AG04449 (cell line): ENCODE data around the gene FRMD4B.

Source experiments
- CTCF ChIA-PET: fragments of 350-600 bp; formaldehyde crosslinking; extraction: SDS; loops from one replicate; lab custom pipeline; 2021; ENCODE audit warnings: antibody characterized with exemption; lab: Yijun Ruan, JAX
- POLR2A ChIA-PET: fragments of 400-600, 350-600 bp; formaldehyde crosslinking; extraction: SDS; loops from one replicate; lab custom pipeline; 2020; ENCODE audit warnings: antibody characterized with exemption, inconsistent platforms; lab: Yijun Ruan, JAX
- DNase-seq: peaks from one replicate; pipeline ENCODE4 v3.0.0-alpha.2; 2010; ENCODE audit warnings: low read depth, low spot score
- H3K4me3 ChIP-seq: 2 replicates; pipeline ENCODE4 v1.5.1; 2011; ENCODE audit warnings: low read depth, mild to moderate bottlenecking, control low read depth, low read length
- TF ChIP-seq, protein P1 (sequence below): IDR thresholded peaks from one replicate; pipeline ENCODE4 v1.5.1; 2011; ENCODE audit warnings: mild to moderate bottlenecking, moderate library complexity, low read length, control low read depth, inconsistent platforms; ENCODE audit not compliant: insufficient read depth; ENCODE audit errors: missing control alignments

FRMD4B gene

DNA sequence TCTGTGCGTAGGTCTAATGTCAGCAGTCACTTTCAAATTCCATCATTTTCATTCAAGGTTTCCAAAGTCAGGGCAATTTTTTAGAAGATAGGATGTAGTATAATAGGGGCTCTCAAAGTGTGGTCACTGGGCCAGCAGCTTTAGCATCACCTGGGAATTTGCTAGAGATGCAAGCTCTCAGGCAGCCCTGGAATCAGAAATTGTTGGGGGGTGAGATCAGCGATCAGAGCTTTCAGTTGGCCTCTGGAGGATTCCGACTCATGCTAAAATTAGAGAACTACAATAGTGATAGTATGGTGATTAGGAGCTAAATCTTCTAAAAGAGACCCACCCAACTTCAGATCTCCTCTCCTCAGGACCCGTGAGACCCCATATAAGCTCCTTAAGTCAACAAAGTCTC, 2.4 kb upstream of the FRMD4B start:
- TF ChIP-seq, protein P1, sequence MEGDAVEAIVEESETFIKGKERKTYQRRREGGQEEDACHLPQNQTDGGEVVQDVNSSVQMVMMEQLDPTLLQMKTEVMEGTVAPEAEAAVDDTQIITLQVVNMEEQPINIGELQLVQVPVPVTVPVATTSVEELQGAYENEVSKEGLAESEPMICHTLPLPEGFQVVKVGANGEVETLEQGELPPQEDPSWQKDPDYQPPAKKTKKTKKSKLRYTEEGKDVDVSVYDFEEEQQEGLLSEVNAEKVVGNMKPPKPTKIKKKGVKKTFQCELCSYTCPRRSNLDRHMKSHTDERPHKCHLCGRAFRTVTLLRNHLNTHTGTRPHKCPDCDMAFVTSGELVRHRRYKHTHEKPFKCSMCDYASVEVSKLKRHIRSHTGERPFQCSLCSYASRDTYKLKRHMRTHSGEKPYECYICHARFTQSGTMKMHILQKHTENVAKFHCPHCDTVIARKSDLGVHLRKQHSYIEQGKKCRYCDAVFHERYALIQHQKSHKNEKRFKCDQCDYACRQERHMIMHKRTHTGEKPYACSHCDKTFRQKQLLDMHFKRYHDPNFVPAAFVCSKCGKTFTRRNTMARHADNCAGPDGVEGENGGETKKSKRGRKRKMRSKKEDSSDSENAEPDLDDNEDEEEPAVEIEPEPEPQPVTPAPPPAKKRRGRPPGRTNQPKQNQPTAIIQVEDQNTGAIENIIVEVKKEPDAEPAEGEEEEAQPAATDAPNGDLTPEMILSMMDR = no peak
- DNase-seq = no peak
- POLR2A ChIA-PET = no interaction called here
- H3K4me3 ChIP-seq = no peak overlapping the region
- CTCF ChIA-PET = interaction anchor here (0.7 to 4.2 kb wide), 5 partner anchors 10 to 267 kb away, joined by 3 to 25 read pairs (median 4); no protein-coding TSS in a partner anchor

DNA sequence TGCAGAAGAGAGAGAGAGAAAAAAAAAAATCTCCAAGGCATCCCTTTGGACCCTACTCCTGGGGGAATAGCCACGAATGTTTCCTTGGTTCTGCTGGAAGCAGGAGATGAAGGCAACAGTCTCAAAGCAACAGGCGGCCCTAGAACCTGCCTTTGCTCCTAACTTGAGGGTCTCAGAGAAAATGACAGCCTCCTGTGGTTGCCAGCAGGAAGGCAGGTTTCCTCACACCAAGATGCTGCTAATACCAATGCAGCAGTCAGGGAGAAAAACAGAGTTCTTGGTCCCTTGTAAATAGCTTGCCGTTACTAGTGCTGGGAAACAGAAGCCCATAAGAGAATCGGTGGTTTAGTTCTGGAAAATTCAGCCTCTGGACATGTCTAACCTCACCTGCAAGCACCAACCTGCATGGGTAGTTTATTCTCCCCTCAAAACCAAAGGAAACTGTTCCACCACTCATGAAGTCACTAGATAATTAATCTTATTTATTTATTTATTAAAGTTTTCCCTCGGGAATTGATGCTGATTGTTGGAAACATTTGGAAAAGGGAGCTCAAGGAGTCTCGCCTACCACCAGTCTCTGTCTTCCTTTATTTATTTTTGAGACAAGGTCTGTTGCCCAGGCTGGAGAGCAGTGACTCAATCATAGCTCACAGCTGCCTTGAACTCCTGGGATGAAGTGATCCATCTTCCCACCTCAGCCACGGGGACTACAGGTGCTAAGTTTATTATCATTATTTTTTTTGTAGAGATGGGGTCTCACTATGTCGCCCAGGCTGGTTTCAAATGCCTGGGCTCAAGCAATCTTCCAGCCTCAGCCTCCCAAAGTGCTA, 883 bp upstream of the FRMD4B start:
- POLR2A ChIA-PET = no interaction called here
- no peak for DNase-seq
- TF ChIP-seq, protein P1 = no peak
- H3K4me3 ChIP-seq = peak overlapping the region; percentile 64
- CTCF ChIA-PET = interaction anchor here (1.1 to 4.2 kb wide), 9 partner anchors 9 to 225 kb away, joined by 3 to 25 read pairs (median 7); no protein-coding TSS in a partner anchor

- ChIA-PET CTCF (interaction anchor here (0.6 to 2.4 kb wide), 7 partner anchors 9 to 292 kb away, joined by 3 to 8 read pairs (median 3); no protein-coding TSS in a partner anchor), POLR2A (no interaction called here)
- H3K4me3 ChIP-seq = peak overlapping the region; percentile 64
- DNase-seq = no peak
- TF ChIP-seq, protein P1 = no peak
These were observed 665 bp downstream of the FRMD4B start for GRCh38 chr3:69385123-69385722.

- TF ChIP-seq, protein P1 = no peak
- no peak overlapping the region for H3K4me3 ChIP-seq
- POLR2A ChIA-PET = no interaction called here
- CTCF ChIA-PET = interaction anchor here (0.7 to 1.8 kb wide), 4 partner anchors 16 to 93 kb away, joined by 3 to 6 read pairs (median 3); no protein-coding TSS in a partner anchor
- no peak for DNase-seq
These were observed 1.6 kb downstream of the FRMD4B start for GRCh38 chr3:69384326-69384725.

DNA sequence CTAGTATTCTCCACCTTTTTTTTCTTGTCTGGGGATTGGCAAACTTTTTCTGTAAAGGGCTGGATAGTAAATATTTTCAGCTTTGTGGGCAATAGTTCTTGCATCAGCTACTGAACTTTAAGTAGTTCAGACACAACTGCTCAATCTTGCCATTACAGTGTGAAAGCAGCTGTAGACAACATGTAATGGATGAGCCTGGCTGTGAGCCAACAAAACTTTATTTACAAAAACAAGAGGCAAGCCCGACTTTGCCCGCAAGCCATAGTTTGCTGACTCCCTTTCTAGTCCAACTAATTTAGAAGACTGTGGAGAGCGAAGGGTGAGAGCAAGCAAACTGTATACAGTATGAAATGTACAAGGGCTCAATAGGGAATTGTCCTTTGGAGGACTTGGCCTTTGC, 6.2 kb downstream of the FRMD4B start:
- no peak overlapping the region for H3K4me3 ChIP-seq
- ChIA-PET CTCF (interaction anchor here (6.2 kb wide), 1 partner anchor 31 kb away, joined by 32 read pairs; no protein-coding TSS in a partner anchor), POLR2A (no interaction called here)
- DNase-seq = no peak
- TF ChIP-seq, protein P1 = no peak

DNA sequence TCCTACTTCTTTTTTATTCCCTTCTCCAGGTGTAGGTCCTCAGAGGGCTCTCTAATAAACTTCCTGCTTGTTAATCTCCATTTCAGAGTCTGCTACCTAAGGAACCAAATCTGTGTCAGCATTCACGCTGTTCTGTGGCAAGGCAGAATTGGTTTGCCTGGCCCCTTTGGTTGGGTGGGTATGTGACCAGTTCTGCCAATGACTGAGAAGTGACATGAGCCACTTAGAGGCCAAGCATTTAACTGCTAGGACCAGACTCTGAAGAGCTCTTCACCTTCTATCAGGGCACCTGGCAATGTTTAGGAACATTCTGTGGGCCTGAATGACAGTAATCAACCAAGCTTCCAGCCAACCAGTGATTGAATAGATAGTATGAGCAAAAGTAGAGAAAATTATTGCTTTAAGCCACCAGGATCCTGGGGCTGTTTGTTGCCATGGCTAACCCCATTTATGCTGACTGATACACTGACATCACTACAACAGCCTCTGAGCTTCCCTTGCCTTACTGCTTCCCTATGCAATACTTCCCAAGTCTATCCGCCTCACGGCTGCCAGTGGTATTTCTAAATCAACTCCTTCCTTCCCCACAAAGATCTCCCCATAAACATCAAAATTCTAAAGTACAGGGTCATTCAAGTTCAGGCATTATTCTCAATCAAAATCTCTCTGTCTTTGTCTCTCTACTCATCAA, 7.6 kb downstream of the FRMD4B start:
- no peak overlapping the region for H3K4me3 ChIP-seq
- ChIA-PET POLR2A (interaction anchor here (0.6 kb wide), 1 partner anchor 10 kb away, joined by 3 read pairs; no protein-coding TSS in a partner anchor), CTCF (interaction anchor here (0.8 to 6.2 kb wide), 2 partner anchors 32 to 216 kb away, joined by 3 to 32 read pairs; no protein-coding TSS in a partner anchor)
- DNase-seq = no peak
- TF ChIP-seq, protein P1 = no peak
